ENCODE results near the gene BNC2. TPM values are rescaled to one million over a fixed set of nuclear protein-coding genes. Genes with fewer than 3 reads are reported as not detected.

BNC2 gene
- total and polyA plus RNA-seq, 2 experiments from 2014 or later: 13.8 to 18.5 TPM

GRCh38 chr9:16561121-16561520 is 309.3 kb downstream of the BNC2 start:
- WGBS, 2 experiments (ENCODE audit: low coverage in 1 of 2, low lambda C conversion rate in 2 of 2, missing lambda C conversion rate in 2 of 2): 76 to 83% methylated on average over 4 of the region's 4 CpGs
- no peak for DNase-seq
- H2AFZ ChIP-seq: no peak overlapping the region

DNA sequence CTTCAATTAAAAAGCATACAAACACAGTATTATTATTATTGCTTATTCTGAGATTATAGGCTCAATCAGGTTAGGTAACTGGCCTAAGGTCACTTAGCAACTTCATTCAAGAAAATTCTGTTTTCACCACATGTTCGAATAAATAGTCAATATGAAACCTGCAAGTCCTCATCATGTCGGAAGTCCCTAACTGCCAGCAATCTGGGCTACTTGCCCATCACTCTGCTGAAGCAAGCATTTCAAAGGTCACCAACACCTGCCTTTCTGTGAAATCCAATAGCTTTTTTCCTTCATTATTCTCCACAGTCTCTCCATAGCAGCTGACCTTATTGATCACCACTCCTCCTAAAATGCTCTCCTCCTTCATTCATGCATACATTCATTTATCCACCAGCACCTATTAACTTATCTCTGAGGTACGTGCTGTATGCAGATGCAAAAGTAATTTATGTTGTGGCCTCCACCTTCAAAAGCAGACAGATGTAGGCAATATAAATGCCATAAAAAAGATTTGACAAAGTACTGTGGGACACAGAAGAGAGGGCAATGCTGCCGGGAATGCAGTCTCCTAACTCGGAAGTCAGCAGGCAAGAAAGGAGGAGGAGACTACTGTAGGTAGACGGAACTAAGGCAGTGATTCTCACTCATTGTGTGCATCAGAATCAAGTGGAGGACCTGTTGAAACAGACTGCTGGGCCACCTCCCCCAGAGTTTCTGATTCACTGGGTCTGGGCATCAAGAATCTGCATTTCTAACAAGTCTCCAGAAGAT is 310.9 kb downstream of the BNC2 start:
- no peak overlapping the region for H3K4me3 ChIP-seq
- no peak overlapping the region for H3K9ac ChIP-seq
- H3K79me2 ChIP-seq (ENCODE audit: insufficient read depth): peaks cover 46% of the 10 kb centered on the region
- H3K4me1 ChIP-seq (ENCODE audit: insufficient read depth): no peaks in the 10 kb centered on the region
- no peak overlapping the region for H3K27ac ChIP-seq
- H3K27me3 ChIP-seq (replicated peaks; ENCODE audit: insufficient read depth): no peaks in the 10 kb centered on the region
- H3K4me2 ChIP-seq (ENCODE audit: unreplicated experiment): no peak overlapping the region
- H3K36me3 ChIP-seq (ENCODE audit: low read depth): peaks cover 3% of the 10 kb centered on the region; the same call in 1 of the 2 replicates
- no peak overlapping the region for H2AFZ ChIP-seq
- H3F3A ChIP-seq (ENCODE audit: insufficient read depth): no peaks in the 10 kb centered on the region
- DNase-seq: no peak
- TF ChIP-seq EZH2phosphoT487 (IDR thresholded peaks at IDR 0.05; ENCODE audit: insufficient read depth, low read depth) (no peak), EZH2 (IDR thresholded peaks at IDR 0.05; ENCODE audit: insufficient read depth, poor library complexity, severe bottlenecking) (no peak)
- in situ Hi-C loops (cut with MboI): no loop called here
- no peaks in the 10 kb centered on the region for H3K9me3 ChIP-seq (ENCODE audit: low read depth)
- no peaks in the 10 kb centered on the region for H3K9me2 ChIP-seq (ENCODE audit: insufficient read depth)
- WGBS, 2 experiments (ENCODE audit: low coverage in 1 of 2, low lambda C conversion rate in 2 of 2, missing lambda C conversion rate in 2 of 2): 94% methylated on average over 6 of the region's 6 CpGs
- H4K20me1 ChIP-seq (ENCODE audit: insufficient read depth): no peaks in the 10 kb centered on the region

More at GRCh38 chr9:16561121-16561520, 309.3 kb downstream of the BNC2 start:
- H3K4me1 ChIP-seq (ENCODE audit: insufficient read depth): no peaks in the 10 kb centered on the region
- no peaks in the 10 kb centered on the region for H3K9me3 ChIP-seq (ENCODE audit: low read depth)
- H3K27me3 ChIP-seq (replicated peaks; ENCODE audit: insufficient read depth): no peaks in the 10 kb centered on the region
- H3K9ac ChIP-seq: no peak overlapping the region
- TF ChIP-seq EZH2phosphoT487 (IDR thresholded peaks at IDR 0.05; ENCODE audit: insufficient read depth, low read depth) (no peak), EZH2 (IDR thresholded peaks at IDR 0.05; ENCODE audit: insufficient read depth, poor library complexity, severe bottlenecking) (no peak)
- no peaks in the 10 kb centered on the region for H4K20me1 ChIP-seq (ENCODE audit: insufficient read depth)
- H3K4me2 ChIP-seq (ENCODE audit: unreplicated experiment): no peak overlapping the region
- in situ Hi-C loops (cut with MboI): no loop called here
- H3K79me2 ChIP-seq (ENCODE audit: insufficient read depth): peaks cover 48% of the 10 kb centered on the region
- no peaks in the 10 kb centered on the region for H3K36me3 ChIP-seq (ENCODE audit: low read depth)
- H3K4me3 ChIP-seq: no peak overlapping the region
- H3F3A ChIP-seq (ENCODE audit: insufficient read depth): no peaks in the 10 kb centered on the region
- no peak overlapping the region for H3K27ac ChIP-seq
- no peaks in the 10 kb centered on the region for H3K9me2 ChIP-seq (ENCODE audit: insufficient read depth)

GRCh38 chr9:16555802-16556201 is 314.7 kb downstream of the BNC2 start:
- no peak overlapping the region for H3K27ac ChIP-seq
- no peak overlapping the region for H3K9ac ChIP-seq
- no peak overlapping the region for H2AFZ ChIP-seq
- H3K36me3 ChIP-seq (ENCODE audit: low read depth): peaks cover 3% of the 10 kb centered on the region; the same call in 1 of the 2 replicates
- H3K9me3 ChIP-seq (ENCODE audit: low read depth): no peaks in the 10 kb centered on the region
- no peaks in the 10 kb centered on the region for H3K9me2 ChIP-seq (ENCODE audit: insufficient read depth)
- DNase-seq: no peak
- H3K27me3 ChIP-seq (replicated peaks; ENCODE audit: insufficient read depth): no peaks in the 10 kb centered on the region
- peaks cover 49% of the 10 kb centered on the region for H3K79me2 ChIP-seq (ENCODE audit: insufficient read depth)
- WGBS, 2 experiments (ENCODE audit: low coverage in 1 of 2, low lambda C conversion rate in 2 of 2, missing lambda C conversion rate in 2 of 2): 92 to 100% methylated on average over 1 of the region's 1 CpG
- no peaks in the 10 kb centered on the region for H3K4me1 ChIP-seq (ENCODE audit: insufficient read depth)
- no peaks in the 10 kb centered on the region for H4K20me1 ChIP-seq (ENCODE audit: insufficient read depth)
- in situ Hi-C loops (cut with MboI): no loop called here
- no peak overlapping the region for H3K4me2 ChIP-seq (ENCODE audit: unreplicated experiment)
- no peaks in the 10 kb centered on the region for H3F3A ChIP-seq (ENCODE audit: insufficient read depth)
- H3K4me3 ChIP-seq: no peak overlapping the region
- TF ChIP-seq EZH2phosphoT487 (IDR thresholded peaks at IDR 0.05; ENCODE audit: insufficient read depth, low read depth) (no peak), EZH2 (IDR thresholded peaks at IDR 0.05; ENCODE audit: insufficient read depth, poor library complexity, severe bottlenecking) (no peak)

GRCh38 chr9:16553869-16554540 is 316.5 kb downstream of the BNC2 start:
- Histone ChIP-seq H3K4me3 (no peak overlapping the region), H3K27me3 (replicated peaks; ENCODE audit: insufficient read depth) (no peaks in the 10 kb centered on the region), H3K4me1 (ENCODE audit: insufficient read depth) (no peaks in the 10 kb centered on the region), H3K9me3 (ENCODE audit: low read depth) (no peaks in the 10 kb centered on the region), H4K20me1 (ENCODE audit: insufficient read depth) (no peaks in the 10 kb centered on the region), H3K36me3 (ENCODE audit: low read depth) (peaks cover 3% of the 10 kb centered on the region; the same call in 1 of the 2 replicates), H3K27ac (no peak overlapping the region), H2AFZ (no peak overlapping the region), H3K4me2 (ENCODE audit: unreplicated experiment) (no peak overlapping the region), H3K9ac (no peak overlapping the region), H3K9me2 (ENCODE audit: insufficient read depth) (no peaks in the 10 kb centered on the region), H3F3A (ENCODE audit: insufficient read depth) (no peaks in the 10 kb centered on the region), H3K79me2 (ENCODE audit: insufficient read depth) (peaks cover 43% of the 10 kb centered on the region)
- in situ Hi-C loops (cut with MboI): no loop called here
- TF ChIP-seq EZH2 (IDR thresholded peaks at IDR 0.05; ENCODE audit: insufficient read depth, poor library complexity, severe bottlenecking) (no peak), EZH2phosphoT487 (IDR thresholded peaks at IDR 0.05; ENCODE audit: insufficient read depth, low read depth) (no peak)
- WGBS, 2 experiments (ENCODE audit: low coverage in 1 of 2, low lambda C conversion rate in 2 of 2, missing lambda C conversion rate in 2 of 2): 97 to 99% methylated on average over 7 of the region's 7 CpGs
- DNase-seq: no peak

All from GM23248 (cell line).